GM18870 (cell line): Measurements from ENCODE around the gene PHKG2.

Experiments
- ATAC-seq: cut with Tn5 transposase; IDR thresholded peaks from one replicate; pipeline ENCODE4 v1.9.1; 2021; ENCODE audit warnings: moderate library complexity; ENCODE audit not compliant: unreplicated experiment

Gene PHKG2

GRCh38 chr16:30755955-30756780 is 7.9 kb downstream of the PHKG2 start:
- no peak for ATAC-seq

- no peak for ATAC-seq
These were observed 8.5 kb downstream of the PHKG2 start for GRCh38 chr16:30756781-30757100.

GRCh38 chr16:30757316-30757715 is 9.1 kb downstream of the PHKG2 start:
- ATAC-seq, result no peak

GRCh38 chr16:30758988-30759491 is 10.8 kb downstream of the PHKG2 start:
- no peak for ATAC-seq

- no peak for ATAC-seq
These were observed 11.9 kb downstream of the PHKG2 start for GRCh38 chr16:30760001-30760559.

GRCh38 chr16:30760577-30761426 is 12.6 kb downstream of the PHKG2 start:
- ATAC-seq, result no peak

- ATAC-seq, result peak; percentile 3
These were observed 13.3 kb downstream of the PHKG2 start for GRCh38 chr16:30761427-30761927.

- ATAC-seq, result peak; percentile 92
These were observed 14.0 kb downstream of the PHKG2 start, which contains the start of the genes CFAP119 and RNF40 for GRCh38 chr16:30761928-30762902. Gene CFAP119, minus strand, starts transcription at chr16:30762062. Its CDS starts 314 bp downstream, at chr16:30761748. Gene RNF40, plus strand, starts transcription at chr16:30762322. Its CDS starts 224 bp downstream, at chr16:30762546.

- ATAC-seq, result no peak
These were observed 14.9 kb downstream of the PHKG2 start for GRCh38 chr16:30762991-30763725.

- ATAC-seq, result no peak
These were observed 15.9 kb downstream of the PHKG2 start for GRCh38 chr16:30764086-30764485.

- ATAC-seq, result no peak
These were observed 16.7 kb downstream of the PHKG2 start for GRCh38 chr16:30764816-30765465.

GRCh38 chr16:30766206-30766932 is 18.1 kb downstream of the PHKG2 start:
- ATAC-seq, result no peak

GRCh38 chr16:30766933-30767284 is 18.7 kb downstream of the PHKG2 start:
- no peak for ATAC-seq

GRCh38 chr16:30767767-30768465 is 19.7 kb downstream of the PHKG2 start:
- ATAC-seq, result no peak

GRCh38 chr16:30768583-30769181 is 20.5 kb downstream of the PHKG2 start:
- ATAC-seq, result no peak

GRCh38 chr16:30769379-30770089 is 21.3 kb downstream of the PHKG2 start:
- no peak for ATAC-seq

GRCh38 chr16:30771726-30772125 is 23.5 kb downstream of the PHKG2 start:
- ATAC-seq, result no peak
